GM21529 (cell line): ENCODE results near the gene BTBD2.
"Not testable (repeated sequence)": the region's sequence is repeated elsewhere in the genome, so short reads cannot be mapped to it uniquely, and the experiment has no call there.

ENCODE experiments used
- ATAC-seq: cut with Tn5 transposase; IDR thresholded peaks from one replicate; pipeline ENCODE4 v1.9.1; 2021; ENCODE audit not compliant: unreplicated experiment

The BTBD2 gene

DNA sequence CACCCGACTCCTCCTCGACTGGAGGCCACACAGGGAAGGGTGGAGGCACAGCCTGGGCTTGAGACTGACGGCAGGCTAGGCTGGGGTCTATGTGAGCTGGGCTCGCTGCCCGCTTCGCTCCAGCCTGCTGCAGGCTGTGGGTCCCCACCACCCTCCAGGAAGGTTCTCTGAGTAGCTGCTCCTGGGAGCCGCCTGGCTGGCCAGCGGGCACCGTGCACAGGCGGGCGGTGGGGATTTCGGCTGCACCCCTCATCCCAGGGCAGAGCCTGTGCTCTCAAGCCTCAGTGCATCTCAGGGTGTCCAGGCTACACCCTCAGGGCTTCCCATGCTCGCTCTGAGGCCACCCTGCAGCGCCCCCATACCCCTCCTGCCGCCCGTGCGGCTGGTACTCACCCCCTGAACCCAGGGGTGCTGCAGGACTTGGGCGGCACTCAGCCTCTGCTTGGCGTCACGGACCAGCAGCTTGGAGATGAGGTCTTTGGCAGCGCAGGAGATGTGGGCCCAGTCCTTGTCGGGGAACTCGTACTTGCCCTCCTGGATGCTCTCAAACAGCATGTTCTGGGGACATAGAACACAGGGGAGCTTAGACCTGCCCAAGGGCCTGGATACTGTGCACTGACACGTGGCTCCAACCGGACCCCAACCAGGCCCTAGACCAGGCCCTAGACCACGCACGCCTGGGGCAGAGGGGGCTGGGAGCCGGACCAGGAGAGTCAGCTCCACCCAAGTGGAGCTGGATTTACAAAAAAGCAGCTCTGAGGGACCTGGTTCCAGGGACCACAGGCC lies 25.3 kb upstream of the BTBD2 start:
- no peak for ATAC-seq

DNA sequence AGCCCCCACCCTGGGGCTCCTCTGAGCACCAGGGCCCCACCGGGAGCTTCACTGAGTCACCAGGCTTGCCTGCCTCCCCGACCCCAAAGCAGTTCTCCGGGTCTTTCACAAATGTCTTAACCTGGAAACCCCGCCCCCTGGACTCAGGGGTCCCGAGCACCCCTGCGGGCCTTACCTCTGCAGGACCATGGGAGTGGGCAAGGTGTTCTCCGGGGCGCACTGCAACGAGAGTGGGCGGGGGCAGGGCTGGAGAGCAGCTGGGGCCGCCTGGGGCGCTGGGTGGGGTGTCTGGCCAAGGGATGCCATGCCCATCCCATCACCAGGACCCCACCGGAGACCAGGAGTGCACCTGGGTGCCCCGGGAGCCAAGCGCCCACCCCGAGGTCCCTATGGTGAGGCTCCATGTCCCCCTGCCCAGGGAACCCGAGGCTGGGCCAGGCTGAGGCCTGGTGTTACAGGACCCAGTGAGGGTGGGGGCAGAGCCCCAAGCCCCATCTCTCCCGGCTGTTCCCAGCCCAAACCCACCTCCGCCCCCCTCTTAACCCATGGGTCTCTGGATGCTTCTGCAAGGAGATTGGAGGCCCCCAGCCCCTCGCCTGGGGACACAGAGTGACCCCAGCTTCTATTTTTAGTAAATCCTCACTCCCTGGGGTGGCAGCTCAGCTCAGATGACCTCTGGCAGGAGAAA lies 24.6 kb upstream of the BTBD2 start:
- ATAC-seq: no peak

GRCh38 chr19:2039089-2039958 lies 23.8 kb upstream of the BTBD2 start:
- ATAC-seq: no peak

DNA sequence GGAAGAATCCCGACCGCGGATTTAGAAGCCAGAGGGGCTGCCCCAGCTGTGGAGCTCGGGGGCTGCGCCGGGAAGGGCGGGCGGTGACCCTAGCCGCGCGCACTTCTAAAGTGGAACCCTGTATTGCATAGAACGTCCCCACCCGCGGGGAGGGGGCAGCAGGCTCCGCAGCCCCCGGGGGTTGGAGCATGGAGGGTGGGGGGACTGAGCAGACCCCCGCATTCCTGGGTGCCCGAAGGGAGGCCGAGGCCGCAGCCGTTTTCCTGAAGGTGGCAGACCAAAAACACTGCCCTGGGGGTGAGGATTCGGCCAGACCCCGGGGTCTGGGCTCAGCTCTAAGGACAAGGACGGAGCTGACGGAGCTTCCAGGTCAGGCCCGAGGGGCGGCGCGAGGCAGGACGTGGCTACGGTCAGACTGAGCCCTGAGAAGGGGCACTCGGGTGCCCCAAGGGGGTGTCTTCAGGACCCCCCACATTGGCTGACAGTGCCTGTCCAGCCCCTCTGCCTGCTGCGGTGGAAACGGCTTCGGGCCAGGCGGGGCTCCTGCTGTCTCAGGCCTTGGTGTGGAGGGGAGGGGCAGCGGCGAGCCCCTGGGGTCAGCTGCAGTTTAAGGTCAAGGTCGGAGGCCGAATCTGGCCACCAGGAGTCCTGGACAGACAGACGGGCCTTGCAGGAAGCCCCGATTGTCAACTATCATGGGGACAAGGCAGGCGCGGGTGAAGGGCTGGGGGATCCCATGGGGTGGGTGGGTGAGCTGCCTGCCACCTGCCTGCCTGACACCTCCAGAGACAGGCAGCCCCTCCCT lies 23.0 kb upstream of the BTBD2 start:
- no peak for ATAC-seq

- ATAC-seq: no peak
These were observed 22.2 kb upstream of the BTBD2 start for GRCh38 chr19:2037651-2038255.

- ATAC-seq: no peak
These were observed 20.9 kb upstream of the BTBD2 start for GRCh38 chr19:2036424-2036823.

GRCh38 chr19:2035590-2035991 lies 20.1 kb upstream of the BTBD2 start:
- ATAC-seq: no peak

DNA sequence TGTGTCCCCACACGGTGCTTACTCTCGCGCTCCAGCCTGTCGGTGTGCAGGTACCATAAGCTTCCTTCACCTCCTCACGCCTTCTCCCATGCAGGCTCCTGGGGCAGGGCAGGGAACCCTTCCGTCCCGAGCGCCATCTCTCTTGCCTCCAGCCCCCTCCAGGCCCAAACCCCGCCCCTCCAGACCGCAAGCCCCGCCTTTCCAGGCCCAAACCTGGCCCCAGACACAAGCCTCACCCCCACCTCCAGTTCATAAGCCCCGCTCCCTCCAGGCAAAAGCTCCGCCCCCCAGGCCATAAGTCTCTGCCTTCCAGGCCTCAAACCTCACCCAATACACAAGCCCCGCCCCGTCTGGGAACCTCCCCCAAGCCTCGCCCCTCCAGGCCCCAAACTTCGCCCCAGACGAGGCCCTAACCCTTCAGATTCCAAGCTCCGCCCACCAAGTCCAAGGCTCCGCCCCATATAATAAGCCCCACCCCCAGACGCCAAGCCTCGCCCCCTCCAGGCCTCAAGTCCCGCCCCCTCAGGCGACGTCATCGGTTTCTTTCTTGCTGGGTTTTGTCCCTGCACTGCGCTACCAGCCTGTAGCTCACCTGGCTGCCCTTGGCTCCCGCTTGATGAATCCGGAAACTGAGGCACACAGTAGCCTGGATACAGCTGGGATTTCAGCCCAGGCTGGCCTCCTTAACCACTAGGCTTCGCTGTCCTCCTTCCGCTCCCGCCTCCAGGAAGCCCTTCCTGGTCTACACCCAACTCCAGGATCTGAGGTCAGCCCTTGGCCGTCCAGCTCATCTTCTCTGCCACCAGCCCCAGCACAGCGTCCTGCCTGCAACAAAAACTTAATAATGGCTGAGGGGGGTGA lies 19.4 kb upstream of the BTBD2 start:
- no peak for ATAC-seq

DNA sequence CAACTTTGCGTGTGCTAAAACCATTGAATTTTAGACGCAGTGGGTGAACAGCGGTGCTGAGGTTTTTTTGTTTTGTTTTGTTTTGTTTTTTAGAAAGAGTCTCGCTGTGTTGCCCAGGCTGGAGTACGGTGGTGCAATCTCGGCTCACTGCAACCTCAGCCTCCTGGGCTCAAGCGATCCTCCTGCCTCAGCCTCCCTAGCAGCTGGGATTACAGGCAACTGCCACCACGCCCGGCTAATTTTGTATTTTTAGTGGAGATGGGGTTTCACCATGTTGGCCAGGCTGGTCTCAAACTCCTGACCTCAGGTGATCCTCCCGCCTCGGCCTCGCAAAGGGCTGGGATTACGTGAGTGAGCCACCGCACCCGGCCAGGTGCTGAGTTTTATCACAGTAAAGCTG lies 18.7 kb upstream of the BTBD2 start:
- not testable (repeated sequence) for ATAC-seq

- ATAC-seq: no peak
These were observed 18.3 kb upstream of the BTBD2 start for GRCh38 chr19:2033825-2034159.

- no peak for ATAC-seq
These were observed 17.8 kb upstream of the BTBD2 start for GRCh38 chr19:2033115-2033824.

DNA sequence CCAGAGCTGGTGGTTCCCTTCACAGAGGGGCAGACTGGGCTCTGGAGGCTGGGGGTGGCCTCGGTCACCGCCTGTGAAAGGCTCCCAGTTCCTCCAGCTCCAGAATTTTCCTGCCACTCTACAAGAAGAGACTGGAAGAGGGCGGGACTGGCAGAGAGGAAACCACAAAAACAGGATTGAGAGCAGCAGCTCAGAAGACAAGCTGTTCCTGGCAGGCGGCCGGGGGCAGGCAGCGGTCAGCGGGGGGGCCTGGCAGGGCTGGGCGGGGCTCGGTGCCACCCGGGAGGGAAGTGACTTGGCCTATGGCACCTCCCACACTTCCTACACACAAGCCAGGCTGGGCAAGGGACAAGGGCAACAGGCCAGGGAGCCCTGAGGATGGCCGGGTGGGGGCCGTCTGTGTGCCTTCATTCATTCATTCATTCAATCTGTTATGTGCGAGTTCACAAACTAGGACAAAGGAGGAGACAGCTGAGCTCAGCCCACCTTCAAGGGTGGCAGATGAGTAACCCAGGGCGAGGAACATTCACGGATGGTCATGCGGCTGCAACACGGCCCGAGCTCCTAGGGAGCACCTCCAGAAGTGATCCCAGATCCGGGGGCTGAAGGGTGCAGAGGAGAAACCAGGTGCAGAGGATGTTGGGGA lies 16.9 kb upstream of the BTBD2 start:
- no peak for ATAC-seq

- ATAC-seq: no peak
These were observed 11.8 kb upstream of the BTBD2 start for GRCh38 chr19:2027361-2027760.

DNA sequence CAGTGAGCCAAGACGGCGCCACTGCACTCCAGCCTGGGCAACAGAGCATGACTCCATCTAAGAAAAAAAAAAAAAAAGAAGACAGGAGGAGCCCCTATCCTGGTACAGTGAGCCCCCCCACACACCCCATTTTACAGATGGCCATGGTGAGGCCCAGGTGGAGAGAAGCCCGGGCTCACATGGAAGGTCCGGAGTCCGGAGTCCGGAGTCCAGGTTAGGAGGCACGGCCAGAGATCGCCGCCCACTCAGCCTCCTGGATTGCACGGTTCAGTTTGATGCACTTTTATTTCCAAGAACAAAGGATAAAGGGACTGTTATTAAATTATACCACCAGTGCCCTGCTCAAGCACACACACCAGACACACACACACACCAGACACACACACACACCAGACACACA lies 11.3 kb upstream of the BTBD2 start:
- no peak for ATAC-seq

GRCh38 chr19:2022289-2022688 lies 6.8 kb upstream of the BTBD2 start:
- no peak for ATAC-seq

GRCh38 chr19:2021453-2022140 lies 6.1 kb upstream of the BTBD2 start:
- no peak for ATAC-seq

DNA sequence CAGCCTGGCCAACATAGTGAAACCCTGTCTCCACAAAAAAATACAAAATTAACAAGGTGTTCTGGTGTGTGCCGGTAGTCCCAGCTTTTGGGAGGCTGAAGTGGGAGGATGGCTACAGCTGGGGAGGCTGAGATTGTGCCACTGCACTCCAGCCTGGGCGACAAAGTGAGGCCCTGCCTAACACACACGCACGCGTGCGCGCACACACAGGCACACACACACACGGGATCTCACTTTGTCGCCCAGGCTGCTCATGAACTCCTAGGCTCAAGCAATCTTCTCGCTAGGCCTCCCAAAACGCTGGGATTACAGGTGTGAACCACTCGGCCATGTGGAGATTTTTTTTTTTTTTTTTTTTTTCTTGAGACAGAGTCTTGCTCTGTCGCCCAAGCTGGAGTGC lies 3.2 kb upstream of the BTBD2 start:
- no peak for ATAC-seq
